Colon (tissue), 2 donors: ENCODE measurements around the gene C16orf89.

ENCODE experiments used
- FAIRE-seq: peaks from 2 replicates; lab custom pipeline; 2012; peaks lifted over from hg19 to GRCh38; lab: Jason Lieb, UNC
- donor health status: control.
- donor health status: control.

C16orf89 gene

DNA sequence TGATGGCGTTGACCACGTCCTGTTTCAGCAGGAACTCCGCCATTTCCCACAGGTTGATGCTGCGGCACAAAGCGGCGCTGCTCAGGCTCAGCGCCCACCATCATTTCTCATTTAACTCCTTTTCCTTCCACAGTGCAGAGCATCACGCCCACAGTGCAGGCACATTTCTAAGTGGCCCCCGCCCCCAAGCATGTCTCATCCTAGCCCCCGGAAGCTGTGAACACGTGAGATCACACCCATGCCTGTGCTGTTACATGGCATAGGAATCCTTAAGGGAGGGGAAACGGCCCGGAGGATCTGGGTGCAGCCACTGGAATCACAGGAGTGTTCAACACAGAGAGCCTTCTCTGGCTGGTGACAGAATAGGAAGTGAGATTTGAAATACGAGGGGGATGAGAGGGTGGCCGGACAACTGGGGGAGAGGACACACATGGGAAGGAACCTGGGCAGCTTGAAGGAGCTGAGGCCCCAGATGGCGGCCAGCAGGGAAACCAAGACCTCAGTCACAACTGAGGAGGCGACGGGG is 36.7 kb downstream of the C16orf89 start:
- FAIRE-seq = no peak

DNA sequence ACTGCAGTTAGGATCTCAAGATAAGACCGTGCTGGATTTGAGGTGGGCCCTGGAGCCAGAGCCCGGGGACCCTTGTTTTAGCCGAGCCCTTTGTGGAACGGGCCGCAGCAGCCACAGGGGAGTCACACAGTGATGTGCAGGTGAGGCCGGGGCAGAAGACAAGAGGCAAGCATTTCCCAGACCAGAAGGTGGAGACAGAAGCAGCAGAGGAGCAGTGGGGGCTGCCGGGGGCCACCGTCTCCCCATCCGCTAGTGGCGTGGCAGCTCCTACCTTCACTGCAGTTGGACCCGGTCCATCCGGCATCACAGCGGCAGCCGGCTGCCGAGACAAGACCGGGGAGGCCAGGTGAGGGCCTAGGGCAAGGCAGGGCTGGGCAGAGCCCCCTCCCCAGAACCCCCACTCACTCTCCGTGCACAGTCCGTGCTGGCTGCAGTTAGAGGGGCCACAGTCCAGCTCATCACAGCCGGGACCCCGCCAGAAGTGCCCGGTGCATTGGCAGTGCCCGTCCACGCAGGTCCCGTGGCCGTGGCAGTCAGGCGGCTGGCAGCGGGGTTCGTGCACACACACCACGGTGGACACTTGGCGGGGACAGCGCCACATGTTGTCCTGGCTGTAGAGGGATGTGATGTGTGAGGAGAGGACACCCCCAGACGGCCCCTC is 38.1 kb downstream of the C16orf89 start:
- FAIRE-seq = no peak

DNA sequence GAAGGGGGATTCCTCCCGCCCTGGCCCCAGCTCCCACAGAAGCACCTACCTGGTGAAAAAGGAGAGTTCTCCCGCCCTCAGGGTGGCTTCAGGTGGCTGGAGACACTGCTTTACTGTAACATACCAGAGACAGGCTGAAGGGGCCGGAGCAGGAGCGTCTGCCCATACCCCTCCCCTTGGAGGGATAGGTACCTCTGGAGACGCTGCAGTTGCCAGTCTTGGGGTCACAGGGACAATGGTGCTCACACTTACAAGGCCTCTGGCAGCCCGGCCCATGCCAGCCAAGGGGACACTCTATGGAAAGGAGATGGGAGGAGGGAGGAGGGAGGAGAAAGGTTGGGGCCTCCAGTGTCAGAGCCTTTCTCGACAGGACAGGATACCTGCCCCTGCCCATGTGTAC is 38.7 kb downstream of the C16orf89 start:
- no peak for FAIRE-seq

DNA sequence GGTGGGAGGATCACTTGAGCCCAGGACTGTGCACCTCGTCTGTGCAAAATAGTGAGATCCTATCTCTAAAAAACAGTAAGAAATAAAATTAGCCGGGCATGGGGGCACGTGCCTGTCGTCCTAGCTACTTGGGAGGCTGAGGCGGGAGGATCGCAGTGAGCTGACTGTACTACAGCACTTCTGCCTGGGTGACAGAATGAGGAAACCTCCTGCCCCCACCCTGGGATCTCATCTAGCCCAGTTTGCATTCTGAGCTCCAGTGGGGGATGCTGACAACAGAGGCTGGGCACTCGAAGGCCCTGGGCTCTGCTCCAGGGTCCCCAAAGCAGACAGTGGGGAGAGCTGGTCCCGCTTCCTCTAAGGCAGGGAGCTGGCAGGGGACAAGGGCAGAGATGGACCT is 39.1 kb downstream of the C16orf89 start:
- FAIRE-seq = no peak

DNA sequence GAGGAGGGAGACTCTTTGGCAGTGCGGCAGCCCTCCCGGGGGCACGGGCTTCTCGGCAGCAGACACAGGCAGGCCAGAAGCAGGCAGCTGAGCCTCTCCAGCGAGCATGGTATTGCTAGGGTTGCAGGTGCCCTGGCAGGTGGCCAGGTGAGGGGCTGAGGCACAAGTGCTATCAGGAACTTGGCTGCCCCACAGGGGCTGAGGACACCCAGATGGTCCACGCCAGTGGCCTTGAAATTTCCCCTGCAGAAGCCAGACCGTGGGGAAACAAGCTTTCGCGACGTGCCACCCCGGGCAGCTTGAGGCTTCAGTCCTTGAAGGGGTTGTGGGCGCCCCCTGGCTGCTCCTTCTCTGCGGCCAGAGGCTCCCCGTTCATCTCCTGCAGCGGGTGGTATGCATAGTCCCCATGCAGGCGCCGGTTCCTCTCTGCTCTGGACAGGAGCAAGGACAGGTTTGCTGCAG is 40.6 kb downstream of the C16orf89 start:
- FAIRE-seq = no peak

DNA sequence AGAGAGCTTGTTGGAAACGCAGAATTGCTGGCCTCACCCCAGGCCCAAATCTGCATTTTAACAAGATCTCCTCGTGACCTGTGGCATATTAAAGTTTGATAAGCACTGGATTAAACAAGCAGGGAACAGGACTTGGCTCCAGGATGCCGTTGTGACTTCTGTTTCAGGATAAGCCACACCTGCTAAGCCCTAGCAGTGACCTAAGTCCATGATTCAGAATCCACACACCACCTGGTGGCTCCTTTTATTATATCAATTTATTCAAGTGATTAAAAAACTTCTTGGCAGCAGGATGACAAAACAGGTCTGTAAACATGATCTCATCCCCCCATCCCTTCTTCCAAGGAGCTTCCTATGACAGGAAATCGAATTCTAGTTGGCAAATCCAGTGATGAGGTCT is 41.1 kb downstream of the C16orf89 start:
- no peak for FAIRE-seq

DNA sequence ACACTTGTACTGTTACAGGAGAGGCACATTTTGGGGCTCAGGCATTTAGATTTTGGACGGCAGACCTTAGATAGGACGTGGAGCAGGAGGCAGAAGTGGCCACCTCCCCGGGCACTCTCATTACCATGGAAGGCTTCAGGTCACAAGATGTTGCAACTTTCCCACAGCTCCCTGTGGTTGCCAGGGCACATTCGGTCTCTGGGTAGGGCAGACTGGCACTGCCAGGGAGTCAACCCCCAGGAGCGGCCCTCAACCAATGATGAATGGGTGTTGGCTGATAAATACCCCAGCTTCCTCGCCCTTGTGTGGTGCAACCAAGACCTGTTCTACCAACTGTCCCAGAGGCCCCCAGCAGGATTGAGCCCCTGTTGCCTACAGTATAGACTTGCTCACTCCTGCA is 43.2 kb downstream of the C16orf89 start:
- FAIRE-seq = no peak

DNA sequence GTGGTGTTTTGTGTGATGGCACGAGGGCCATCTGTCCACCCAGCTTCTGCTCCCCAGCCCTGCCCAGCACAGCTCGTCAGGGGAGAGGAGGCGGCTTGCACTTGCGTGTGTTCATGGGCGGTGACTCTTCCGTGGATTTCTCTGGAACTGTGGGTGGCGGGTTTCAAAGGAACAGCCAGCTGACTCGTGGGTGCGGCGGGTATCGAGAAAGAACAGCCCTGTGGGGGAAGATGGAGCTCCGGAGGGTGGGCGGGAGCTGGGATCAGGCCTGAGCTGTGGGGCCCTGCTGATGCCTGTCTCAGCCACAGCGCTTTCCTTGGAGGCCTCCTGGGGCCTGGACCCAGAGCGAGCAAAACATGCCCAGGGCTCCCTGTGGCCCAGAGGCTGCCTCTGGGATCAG is 45.2 kb downstream of the C16orf89 start:
- FAIRE-seq = no peak

DNA sequence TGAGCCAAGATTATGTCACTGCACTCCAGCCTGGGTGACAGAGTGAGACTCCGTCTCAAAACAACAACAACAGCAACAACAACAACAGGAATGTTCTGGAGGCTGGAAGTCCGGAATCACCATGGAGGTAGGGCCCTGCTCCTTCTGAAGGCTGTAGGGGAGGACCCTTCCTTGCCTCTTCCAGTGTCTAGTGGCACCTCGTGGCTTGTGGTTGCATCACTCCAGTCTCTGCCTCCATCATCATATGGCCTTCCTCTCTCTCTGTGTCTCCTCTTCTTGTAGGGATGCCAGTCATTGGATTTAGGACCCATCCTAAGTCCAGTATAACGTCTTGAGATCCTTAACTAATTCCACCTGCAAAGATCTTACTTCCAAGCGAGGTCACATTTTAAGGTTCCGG is 46.0 kb downstream of the C16orf89 start:
- no peak for FAIRE-seq

DNA sequence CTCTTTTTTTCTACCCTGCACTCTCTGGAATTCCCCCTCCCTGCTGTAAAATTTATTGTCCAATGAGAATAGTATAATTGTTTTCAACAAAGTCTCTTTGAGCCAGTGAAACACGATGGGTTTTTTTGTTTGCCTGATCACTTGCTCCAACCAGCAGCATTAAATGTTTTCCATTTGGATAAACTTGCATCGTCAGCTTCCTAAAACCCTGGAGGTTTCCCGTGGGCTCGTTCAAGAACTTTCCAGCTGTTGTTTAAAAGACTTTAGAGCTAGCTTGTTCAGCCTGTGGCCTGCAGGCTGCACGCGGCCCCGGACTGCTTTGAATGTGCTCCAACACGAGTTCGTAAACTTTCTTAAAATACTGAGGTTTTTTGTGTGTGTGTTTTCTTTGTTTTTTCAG is 47.0 kb downstream of the C16orf89 start:
- FAIRE-seq = no peak

DNA sequence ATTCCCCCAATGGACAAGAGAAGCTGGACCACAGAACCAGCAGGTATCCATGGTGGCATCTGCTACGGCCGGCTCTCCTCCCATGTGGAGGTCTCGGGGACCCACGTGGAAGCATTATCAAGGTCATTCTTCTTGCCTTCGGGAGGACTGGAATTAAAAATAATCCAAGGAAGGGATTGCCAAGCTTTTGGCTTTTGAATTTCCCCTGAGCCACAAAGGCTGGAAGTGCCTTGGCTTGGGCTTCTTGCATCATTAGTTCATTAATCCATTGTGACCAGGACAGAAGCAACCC is 48.1 kb downstream of the C16orf89 start:
- no peak for FAIRE-seq

DNA sequence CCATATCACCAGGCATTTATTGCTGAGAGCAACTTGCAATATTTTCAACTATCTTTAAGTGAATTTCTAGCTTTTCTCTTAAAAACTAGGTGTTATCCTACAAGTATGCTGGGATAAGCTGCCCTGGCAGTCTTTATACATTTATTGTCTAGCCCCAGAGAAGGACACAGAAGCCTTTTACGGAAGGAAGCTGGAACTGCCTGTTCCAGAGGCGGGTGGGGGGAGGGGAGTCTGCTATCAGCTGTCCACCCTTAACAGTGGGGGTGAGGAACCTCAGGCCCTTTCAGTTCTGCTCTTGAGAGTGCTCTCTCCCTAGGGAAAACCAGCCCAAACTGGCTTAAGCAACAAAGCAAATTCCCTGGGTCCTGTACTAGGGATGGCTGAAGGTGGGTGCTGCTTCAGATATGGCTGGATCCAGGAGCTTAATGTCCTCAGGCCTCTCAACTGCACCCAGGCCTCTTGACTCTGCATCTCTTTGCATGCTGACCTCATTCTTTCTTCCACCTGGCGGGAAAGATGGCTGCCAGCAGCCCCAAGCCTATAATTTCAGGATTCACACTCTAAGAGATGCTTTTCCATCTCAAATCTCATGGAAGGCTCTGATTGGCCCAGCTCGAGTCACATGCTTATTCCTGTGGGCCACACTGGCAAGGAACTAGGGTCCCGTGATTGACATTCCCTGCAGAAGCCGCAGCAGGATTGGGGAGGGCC is 48.6 kb downstream of the C16orf89 start:
- FAIRE-seq = no peak

DNA sequence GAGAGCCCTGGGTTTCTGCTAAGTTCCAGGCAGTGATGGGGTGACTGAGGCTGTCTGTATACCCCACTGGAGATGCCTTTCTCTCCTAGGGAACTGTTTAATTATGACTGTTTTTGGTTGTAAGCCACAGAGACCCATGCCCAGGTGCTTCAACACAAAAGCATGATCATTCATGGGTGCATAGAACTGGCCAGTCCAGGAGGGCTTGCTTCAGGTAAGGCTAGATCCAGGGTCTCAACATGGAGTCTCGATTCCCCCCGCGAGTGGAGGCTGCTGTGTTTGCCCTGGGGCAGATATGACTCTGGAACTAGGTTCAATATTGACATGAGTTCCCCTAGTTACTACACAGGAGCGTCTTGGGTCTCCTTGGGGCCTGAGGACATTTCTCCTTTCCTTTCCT is 49.9 kb downstream of the C16orf89 start:
- FAIRE-seq = no peak

DNA sequence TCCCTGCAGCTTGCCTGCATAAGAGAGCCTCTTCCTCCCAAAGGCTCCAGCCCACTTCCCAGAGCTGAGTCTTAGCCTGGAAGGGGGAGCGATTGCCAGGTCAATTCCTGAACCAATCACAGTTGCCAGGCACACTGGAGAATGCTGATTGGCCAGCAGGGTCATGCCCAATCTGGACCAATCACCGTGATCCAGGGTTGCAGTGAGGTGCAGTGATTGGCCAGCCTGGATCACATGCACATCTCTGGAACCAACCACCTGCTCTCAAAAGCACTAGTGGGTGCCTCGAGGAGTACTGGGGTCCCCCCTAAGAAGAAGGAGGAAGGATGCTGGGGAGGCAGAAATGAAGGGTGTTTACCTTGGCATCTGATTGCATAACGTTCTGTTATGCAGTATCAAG is 50.4 kb downstream of the C16orf89 start:
- no peak for FAIRE-seq

DNA sequence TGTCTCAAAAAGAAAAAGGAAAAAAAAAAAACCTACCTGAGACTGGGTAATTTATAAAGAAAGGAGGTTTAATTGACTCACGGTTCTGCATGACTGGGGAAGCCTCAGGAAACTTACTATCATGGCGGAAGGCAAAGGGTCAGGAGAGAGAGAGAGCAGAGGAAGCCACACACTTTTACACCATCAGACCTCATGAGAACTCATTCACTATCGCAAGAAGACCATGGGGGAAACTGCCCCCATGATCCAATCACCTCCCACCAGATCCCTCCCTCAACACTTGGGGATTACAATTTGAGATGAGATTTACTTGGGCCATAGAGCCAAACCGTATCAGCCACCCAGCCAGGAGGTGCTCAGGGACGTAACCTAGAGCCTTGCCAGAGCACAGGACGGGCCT is 52.9 kb downstream of the C16orf89 start:
- FAIRE-seq = no peak

DNA sequence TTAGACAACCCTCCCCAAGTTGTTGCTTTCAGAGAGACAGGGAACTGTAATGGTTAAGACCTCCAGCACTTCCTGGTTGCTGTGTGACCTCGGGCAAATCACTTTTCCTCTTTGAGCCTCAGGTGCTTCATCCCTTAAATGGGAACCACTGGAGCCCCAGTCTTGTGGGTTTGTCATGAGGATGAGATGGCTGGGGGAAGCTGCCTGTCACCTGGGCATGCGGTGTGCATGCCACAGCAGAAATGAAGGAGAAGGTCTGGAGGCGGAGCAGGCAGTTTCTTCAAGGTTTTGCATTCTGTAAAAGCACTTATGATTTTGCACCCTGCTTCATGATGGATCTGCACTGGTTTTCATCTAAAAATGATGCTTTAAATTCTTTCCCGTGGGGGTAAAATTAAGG is 54.1 kb downstream of the C16orf89 start:
- FAIRE-seq = no peak

DNA sequence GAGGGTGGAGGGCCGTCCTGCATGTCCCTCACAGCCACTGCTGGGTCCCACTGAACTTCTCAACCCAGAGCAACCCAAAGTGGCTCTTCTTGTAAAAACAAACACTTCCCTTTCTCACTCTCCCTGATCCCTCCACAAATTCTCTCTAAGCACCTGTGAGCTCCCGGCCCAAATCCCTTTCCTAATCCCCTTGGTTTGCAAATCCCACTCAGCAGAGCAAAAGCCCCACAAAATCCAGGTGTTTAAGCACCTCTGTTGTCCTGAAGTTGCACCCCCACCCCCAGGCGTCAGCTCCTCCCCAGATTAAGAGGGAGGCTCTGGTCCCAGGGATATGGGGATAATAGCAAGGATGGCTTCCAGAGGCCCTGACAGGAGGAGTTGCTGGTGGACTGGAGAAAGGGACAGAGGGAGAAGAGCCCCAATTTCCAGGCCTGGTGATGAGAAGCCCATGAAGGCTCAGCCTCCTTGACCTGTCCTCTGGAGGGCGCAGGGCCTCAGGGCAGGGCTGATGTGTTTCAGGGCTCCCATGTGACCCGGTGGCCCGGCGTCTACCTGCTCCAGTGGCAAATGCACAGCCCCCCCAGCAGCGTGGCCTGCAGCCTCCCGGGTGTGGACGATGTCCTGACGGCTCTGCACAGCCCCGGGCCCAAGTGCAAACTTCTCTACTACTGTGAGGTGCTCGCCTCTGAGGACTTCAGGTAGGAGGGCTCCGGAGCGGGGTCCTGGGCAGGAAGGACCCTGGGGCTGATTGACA is 55.0 kb downstream of the C16orf89 start:
- no peak for FAIRE-seq

DNA sequence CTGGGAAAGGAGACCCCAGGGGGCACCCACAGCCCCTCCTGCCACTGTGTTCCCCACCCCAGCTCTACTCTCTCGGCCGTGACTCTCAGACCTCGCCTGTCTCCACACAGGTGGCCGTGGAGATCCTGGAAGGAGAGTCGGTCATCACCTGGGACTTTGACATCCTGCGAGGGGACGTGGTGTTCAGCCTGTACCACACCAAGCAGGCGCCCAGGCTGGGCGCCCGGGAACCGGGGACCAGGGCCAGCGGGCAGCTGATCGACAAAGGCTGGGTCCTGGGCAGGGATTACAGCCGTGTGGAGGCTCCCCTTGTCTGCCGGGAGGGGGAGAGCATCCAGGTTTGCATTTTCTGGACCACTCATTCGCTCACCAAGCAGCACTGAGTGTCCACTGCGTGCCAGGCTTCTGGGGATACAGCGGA is 57.4 kb downstream of the C16orf89 start:
- no peak for FAIRE-seq

DNA sequence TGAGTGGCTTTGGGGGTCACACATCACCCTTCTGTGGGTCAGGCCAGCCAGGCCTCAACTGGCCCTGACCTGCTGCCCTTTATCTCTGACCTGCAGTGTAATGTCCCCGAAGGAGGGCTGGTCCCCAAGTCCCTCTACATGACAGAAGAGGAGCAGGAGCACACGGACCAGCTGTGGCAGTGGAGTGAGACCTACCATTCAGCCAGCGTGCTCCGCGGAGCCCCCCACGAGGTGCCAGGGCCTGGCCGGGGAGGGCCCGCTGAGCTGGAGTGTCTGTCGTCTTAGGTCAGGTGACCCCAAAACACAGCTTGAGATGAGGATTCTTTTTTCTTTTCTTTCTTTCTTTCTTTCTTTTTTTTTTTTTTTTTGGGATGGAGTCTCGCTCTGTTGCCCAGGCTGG is 58.5 kb downstream of the C16orf89 start:
- FAIRE-seq = no peak

DNA sequence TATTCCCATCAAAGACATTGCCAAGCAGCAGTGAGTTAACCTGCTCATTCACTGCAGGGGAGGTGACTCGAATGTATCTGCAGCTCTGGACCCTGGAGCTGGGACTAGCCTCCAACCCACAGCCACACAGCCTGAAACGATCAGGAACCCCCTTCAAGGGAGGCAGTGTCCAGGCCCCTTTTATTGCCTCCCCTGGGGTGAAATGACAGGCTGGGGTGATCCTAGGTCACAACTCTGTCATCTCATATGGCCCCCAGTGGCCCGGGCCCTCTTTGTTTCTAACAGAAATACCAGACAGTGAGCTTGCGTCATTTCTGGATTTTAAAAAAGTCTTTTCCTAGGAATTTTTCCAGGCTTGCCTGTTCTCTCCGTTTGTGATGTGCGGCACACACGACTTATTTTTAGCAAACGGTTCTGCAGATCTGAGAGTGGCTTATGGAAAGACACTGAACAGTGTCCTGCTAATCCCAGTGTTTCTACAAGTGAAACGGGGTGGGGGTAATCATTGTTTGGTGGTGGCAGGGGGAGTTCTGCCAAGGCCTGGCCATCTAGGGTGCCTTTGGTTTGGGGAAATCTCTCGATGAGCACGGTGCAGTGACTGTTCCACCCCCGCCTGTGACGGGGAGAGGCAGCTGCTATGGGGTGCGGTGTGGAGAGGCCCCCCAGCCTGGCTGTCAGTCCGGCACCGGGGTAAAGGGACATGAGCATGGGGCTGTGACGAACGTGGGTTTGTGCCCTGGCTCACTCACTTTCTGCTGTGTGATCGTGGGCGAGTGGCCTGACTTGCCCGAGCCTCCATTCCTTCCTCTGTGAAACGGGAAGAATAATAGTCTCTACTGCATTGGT is 59.2 kb downstream of the C16orf89 start:
- FAIRE-seq = no peak

DNA sequence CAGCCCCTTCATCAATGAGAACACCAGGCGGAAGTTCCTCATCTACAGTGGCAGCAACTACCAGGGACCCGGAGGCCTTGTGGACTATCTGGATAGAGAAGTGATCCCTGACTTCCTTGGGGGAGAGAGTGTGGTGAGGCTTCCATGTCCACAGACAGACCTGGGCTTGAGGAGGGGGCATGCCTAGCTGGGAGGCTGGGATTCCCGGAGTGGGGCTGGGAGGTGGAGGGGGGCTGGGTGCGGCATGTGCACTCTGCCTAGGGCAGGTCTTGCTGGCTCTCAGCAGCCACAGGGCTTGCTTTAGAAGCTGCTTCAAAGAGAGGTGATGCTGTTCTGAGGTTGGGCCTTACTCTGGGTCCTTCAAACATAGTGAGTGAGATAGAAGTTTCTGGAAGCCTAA is 59.8 kb downstream of the C16orf89 start:
- FAIRE-seq = no peak

DNA sequence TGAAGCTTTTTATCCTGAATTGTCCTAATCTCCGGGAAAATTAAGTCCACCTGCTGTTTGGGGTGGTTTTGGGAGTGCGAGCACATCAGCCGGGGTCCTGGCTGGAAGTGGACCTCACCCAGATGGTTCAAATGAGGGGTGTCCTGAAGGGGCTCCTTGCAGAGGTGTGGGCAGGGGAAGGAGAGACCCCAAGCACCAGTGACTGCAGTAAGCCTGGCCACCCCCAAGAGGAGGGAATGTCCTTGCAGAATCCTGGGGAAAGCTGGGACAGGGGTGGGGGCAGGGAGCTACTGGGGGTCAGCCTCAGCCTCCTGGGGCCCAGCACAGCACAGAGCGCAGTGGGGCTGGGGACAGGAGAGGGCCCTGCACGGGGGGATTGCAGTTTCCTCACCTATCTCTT is 61.4 kb downstream of the C16orf89 start:
- FAIRE-seq = no peak
